H1 (cell line): ENCODE results near the gene C19orf12. TPM values are rescaled to one million over a fixed set of nuclear protein-coding genes. Genes with fewer than 3 reads are reported as not detected.

Source experiments
- CEBPB ChIP-seq: IDR thresholded peaks from 2 replicates; pipeline ENCODE4 v1.6.1; 2012; ENCODE audit warnings: low read depth, low read length
- CHD1 ChIP-seq: IDR thresholded peaks from 2 replicates; pipeline ENCODE4 v1.6.1; 2012; ENCODE audit warnings: low read depth, low read length, improper control_type of control experiment
- CHD7 ChIP-seq: fragments of 300-600 bp; sonication (generic); IDR thresholded peaks from 2 replicates; pipeline ENCODE4 v1.7.1; 2012; ENCODE audit warnings: low read length, moderate library complexity, mild to moderate bottlenecking, inconsistent platforms; ENCODE audit not compliant: insufficient replicate concordance
- MAFK ChIP-seq: IDR thresholded peaks from 2 replicates; pipeline ENCODE4 v1.6.1; 2012; ENCODE audit warnings: low read depth, mild to moderate bottlenecking, improper control_type of control experiment, low read length
- NANOG ChIP-seq: IDR thresholded peaks from 2 replicates; pipeline ENCODE4 v1.6.1; 2011; ENCODE audit warnings: low read length, low read depth, mild to moderate bottlenecking, inconsistent platforms; ENCODE audit not compliant: insufficient read depth, poor library complexity, severe bottlenecking
- NRF1 ChIP-seq: IDR thresholded peaks from 2 replicates; pipeline ENCODE4 v1.6.1; 2011; ENCODE audit warnings: mild to moderate bottlenecking, low read depth, low read length, improper control_type of control experiment
- PHF8 ChIP-seq: fragments of 200-600 bp; sonication (generic); conservative IDR thresholded peaks from 2 replicates; pipeline ENCODE4 v1.7.1; 2012; ENCODE audit warnings: low read depth, mild to moderate bottlenecking, inconsistent platforms, low read length, moderate library complexity
- SIRT6 ChIP-seq: IDR thresholded peaks from one replicate; pipeline ENCODE4 v1.7.1; 2012; ENCODE audit warnings: low read length, inconsistent platforms
- SP1 ChIP-seq: IDR thresholded peaks from 2 replicates; pipeline ENCODE4 v1.6.1; 2011; ENCODE audit warnings: low read depth, low read length
- polyA plus RNA-seq, 7 experiments: library from polyadenylated mRNA; depleted of rRNA in 3 of 7; stranded (reverse) in 5 of 7; unstranded in 2 of 7; fragments of >200 nt in 5 of 7; fragments of 200-250 nt in 2 of 7; gene quantifications; 1 replicate in 5 of 7; 2 replicates in 1 of 7; 4 replicates in 1 of 7; pipeline versions ENCODE4 v1.2.1 to v1.2.3, GENCODE V29; 2011 to 2013; ENCODE audit warnings: missing spikeins in 2 of 7, mixed read lengths in 2 of 7
- total RNA-seq: library from RNA; stranded (reverse); fragmentation: NEBNext Ultra II Directional; extraction: Animal tissue kit (Norgen Biotek cat#: 25700); gene quantifications from 2 replicates; pipeline ENCODE4 v1.2.1, GENCODE V29; 2021
- TF ChIP-seq, protein P1 (sequence below): IDR thresholded peaks from 2 replicates; pipeline ENCODE4 v1.6.1; 2012; ENCODE audit warnings: low read length, inconsistent platforms

C19orf12 gene
- total and polyA plus RNA-seq, 2 of the 8 experiments (the other 6 are each of a cell fraction or from before 2014, with no cell fraction given) = 10.7 to 11.9 TPM

DNA sequence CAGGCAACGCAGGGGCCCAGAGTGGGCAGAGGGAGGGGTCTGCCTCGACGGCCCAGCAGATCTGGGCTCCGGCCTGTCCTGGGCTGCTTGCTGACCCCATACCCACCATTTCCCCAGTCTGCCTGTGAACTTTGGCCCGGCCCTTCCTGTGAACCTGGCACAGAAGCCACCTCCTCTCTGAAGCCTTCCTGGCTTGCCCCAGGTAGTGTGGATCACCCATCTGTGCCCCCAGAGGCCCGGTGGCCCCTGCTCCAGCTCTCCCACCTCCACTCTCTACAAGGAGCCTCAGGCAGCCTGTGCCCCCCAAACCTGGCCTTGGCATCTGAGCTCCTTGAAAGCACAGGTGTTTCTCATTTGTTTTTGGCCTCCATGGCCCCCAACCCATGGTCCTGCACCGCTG lies 34.1 kb downstream of the C19orf12 start (continued):
- TF ChIP-seq CHD7 = no peak
- TF ChIP-seq MAFK = no peak
- no peak for TF ChIP-seq CHD1
- TF ChIP-seq, protein P1, sequence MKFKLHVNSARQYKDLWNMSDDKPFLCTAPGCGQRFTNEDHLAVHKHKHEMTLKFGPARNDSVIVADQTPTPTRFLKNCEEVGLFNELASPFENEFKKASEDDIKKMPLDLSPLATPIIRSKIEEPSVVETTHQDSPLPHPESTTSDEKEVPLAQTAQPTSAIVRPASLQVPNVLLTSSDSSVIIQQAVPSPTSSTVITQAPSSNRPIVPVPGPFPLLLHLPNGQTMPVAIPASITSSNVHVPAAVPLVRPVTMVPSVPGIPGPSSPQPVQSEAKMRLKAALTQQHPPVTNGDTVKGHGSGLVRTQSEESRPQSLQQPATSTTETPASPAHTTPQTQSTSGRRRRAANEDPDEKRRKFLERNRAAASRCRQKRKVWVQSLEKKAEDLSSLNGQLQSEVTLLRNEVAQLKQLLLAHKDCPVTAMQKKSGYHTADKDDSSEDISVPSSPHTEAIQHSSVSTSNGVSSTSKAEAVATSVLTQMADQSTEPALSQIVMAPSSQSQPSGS = no peak
- TF ChIP-seq PHF8 = no peak
- TF ChIP-seq NRF1 = no peak
- TF ChIP-seq CEBPB = no peak
- TF ChIP-seq NANOG = no peak
- TF ChIP-seq SIRT6 = no peak
- TF ChIP-seq SP1 = no peak
